A172 (cell line): ENCODE measurements around the gene SPSB1. TPM values are rescaled to one million over a fixed set of nuclear protein-coding genes. Genes with fewer than 3 reads are reported as not detected.

Experiments
- DNase-seq: peaks from one replicate; pipeline ENCODE4 v3.0.0-alpha.2; 2015; ENCODE audit warnings: low spot score
- total RNA-seq: library from RNA; depleted of rRNA; stranded (reverse); fragments of >200 nt; shearing (Covaris generic); gene quantifications from 2 replicates; pipeline ENCODE4 v1.2.3, GENCODE V29; 2014

SPSB1 gene
- total RNA-seq, 1 experiment from 2014 or later = 8.7 TPM

GRCh38 chr1:9341301-9341845 is 48.7 kb downstream of the SPSB1 start:
- no peak for DNase-seq

- DNase-seq = no peak
Observed at GRCh38 chr1:9343269-9343668, 50.6 kb downstream of the SPSB1 start.

- DNase-seq = no peak
Observed at GRCh38 chr1:9344426-9345200, 51.9 kb downstream of the SPSB1 start.

- no peak for DNase-seq
Observed at GRCh38 chr1:9345471-9345870, 52.8 kb downstream of the SPSB1 start.

- DNase-seq = no peak
Observed at GRCh38 chr1:9345922-9346321, 53.2 kb downstream of the SPSB1 start.

- no peak for DNase-seq
Observed at GRCh38 chr1:9346566-9346965, 53.9 kb downstream of the SPSB1 start.

- DNase-seq = no peak
Observed at GRCh38 chr1:9347095-9347850, 54.6 kb downstream of the SPSB1 start.

GRCh38 chr1:9349331-9349851 is 56.7 kb downstream of the SPSB1 start:
- no peak for DNase-seq

GRCh38 chr1:9350013-9350908 is 57.6 kb downstream of the SPSB1 start:
- DNase-seq = peak; percentile 41

GRCh38 chr1:9350960-9351359 is 58.3 kb downstream of the SPSB1 start:
- DNase-seq = no peak

GRCh38 chr1:9351654-9352271 is 59.1 kb downstream of the SPSB1 start:
- DNase-seq = no peak

- no peak for DNase-seq
Observed at GRCh38 chr1:9352377-9353134, 59.9 kb downstream of the SPSB1 start.

- no peak for DNase-seq
Observed at GRCh38 chr1:9355503-9355902, 62.8 kb downstream of the SPSB1 start.

GRCh38 chr1:9356021-9356420 is 63.3 kb downstream of the SPSB1 start:
- DNase-seq = no peak

- no peak for DNase-seq
Observed at GRCh38 chr1:9356829-9357466, 64.3 kb downstream of the SPSB1 start.

- DNase-seq = no peak
Observed at GRCh38 chr1:9357958-9358357, 65.3 kb downstream of the SPSB1 start.

- no peak for DNase-seq
Observed at GRCh38 chr1:9360371-9361064, 67.8 kb downstream of the SPSB1 start.

GRCh38 chr1:9361630-9362260 is 69.1 kb downstream of the SPSB1 start:
- DNase-seq = no peak

- DNase-seq = no peak
Observed at GRCh38 chr1:9362488-9362887, 69.8 kb downstream of the SPSB1 start.
